AG04449 (cell line): Measurements from ENCODE around the gene FSCN2.

Experiments used
- CTCF ChIA-PET: fragments of 350-600 bp; formaldehyde crosslinking; extraction: SDS; loops from one replicate; lab custom pipeline; 2021; ENCODE audit warnings: antibody characterized with exemption; lab: Yijun Ruan, JAX
- POLR2A ChIA-PET: fragments of 400-600, 350-600 bp; formaldehyde crosslinking; extraction: SDS; loops from one replicate; lab custom pipeline; 2020; ENCODE audit warnings: antibody characterized with exemption, inconsistent platforms; lab: Yijun Ruan, JAX
- DNase-seq: peaks from one replicate; pipeline ENCODE4 v3.0.0-alpha.2; 2010; ENCODE audit warnings: low read depth, low spot score
- H3K4me3 ChIP-seq: 2 replicates; pipeline ENCODE4 v1.5.1; 2011; ENCODE audit warnings: low read depth, mild to moderate bottlenecking, control low read depth, low read length
- TF ChIP-seq, protein P1 (sequence below): IDR thresholded peaks from one replicate; pipeline ENCODE4 v1.5.1; 2011; ENCODE audit warnings: mild to moderate bottlenecking, moderate library complexity, low read length, control low read depth, inconsistent platforms; ENCODE audit not compliant: insufficient read depth; ENCODE audit errors: missing control alignments

FSCN2 gene, protein sequence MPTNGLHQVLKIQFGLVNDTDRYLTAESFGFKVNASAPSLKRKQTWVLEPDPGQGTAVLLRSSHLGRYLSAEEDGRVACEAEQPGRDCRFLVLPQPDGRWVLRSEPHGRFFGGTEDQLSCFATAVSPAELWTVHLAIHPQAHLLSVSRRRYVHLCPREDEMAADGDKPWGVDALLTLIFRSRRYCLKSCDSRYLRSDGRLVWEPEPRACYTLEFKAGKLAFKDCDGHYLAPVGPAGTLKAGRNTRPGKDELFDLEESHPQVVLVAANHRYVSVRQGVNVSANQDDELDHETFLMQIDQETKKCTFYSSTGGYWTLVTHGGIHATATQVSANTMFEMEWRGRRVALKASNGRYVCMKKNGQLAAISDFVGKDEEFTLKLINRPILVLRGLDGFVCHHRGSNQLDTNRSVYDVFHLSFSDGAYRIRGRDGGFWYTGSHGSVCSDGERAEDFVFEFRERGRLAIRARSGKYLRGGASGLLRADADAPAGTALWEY

DNA sequence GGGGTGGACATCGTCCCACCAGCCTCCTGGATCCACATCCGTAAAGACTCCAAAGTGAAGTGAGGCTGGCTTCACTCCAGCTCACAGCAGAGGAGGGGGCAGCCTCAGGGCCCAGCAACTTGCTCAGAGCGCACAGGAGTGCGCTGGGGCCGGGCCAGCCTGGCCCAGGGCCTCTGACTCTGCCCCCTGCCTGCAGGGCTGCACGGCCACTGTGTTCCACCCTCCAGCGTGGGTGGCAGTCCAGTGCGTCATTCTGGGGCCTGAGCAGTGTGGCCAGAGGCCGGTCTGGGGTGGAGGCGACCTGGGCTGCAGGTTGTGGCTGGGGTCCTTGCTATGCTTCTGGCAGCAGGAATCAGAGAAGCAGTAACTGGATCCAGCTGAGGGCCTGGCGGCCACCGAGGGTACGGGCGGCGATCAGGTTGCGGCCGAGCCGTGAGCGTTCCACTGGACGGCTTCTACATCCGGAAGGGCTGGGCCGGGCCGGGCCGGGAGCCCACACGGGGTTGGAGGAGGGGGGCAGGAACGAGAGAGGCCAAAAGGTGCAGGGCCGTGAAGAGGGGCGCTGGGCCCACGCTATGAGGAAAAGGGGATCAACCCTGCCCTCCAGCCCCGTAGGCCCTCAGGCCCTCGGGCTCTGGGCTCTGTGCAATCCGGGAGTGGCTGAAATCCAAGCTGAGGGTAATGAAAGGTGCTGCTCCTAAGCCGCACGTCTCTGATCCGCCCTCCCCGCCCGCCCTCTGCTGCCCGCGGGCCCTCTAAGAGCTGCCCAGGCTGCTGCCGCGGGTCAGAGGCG is at the start of gene FSCN2:
TSS of gene FSCN2 (plus strand) at position 787 of the 793 bp plus-strand sequence. CDS start 155 bp downstream, outside the sequence.
- CTCF ChIA-PET = interaction anchor here (2.5 kb wide), 1 partner anchor 73 kb away, joined by 9 read pairs; no protein-coding TSS in a partner anchor

DNA sequence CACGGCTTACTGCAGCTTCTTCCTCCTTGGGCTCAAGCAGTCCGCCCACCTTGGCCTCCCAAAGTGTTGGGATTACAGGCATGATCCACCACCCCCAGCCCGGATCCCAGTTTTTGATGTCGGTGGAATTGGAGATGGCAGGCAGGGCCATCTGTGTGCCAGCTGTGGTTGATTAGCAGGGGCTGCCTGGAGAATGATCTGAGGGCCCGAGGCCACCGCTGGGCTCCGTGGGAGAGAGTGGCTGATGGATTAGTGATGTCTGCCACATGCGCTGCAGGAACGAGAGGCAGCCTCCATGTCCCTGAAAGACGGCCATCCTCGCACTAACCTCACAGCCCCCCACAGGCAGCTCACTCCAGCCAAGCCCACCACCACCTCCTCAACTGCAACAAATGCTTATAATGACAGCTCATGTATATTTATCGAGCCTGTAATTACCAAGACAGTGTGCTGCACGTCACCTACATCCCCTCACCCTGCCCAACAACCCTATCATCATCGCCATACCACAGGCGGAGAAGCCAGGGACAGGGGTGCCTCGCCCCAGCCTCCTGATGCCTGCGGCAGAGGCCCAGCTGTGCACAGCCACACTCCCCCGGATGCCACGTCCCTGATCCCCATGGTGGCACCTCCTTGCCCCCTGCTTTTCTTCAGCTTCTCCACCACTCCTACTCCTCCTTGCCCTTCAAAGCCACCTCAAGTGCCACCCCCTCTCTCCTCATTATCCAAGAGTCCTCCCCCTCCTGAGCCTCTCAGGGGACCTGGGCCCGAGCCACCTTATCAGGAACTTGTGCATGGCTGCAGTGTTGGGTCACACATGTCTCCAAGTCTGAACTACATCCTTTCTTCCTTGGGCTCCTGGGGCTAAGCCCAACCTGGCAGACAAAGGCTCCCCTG is 48.8 kb upstream of the FSCN2 start:
- DNase-seq = no peak
- POLR2A ChIA-PET = no interaction called here
- TF ChIP-seq, protein P1, sequence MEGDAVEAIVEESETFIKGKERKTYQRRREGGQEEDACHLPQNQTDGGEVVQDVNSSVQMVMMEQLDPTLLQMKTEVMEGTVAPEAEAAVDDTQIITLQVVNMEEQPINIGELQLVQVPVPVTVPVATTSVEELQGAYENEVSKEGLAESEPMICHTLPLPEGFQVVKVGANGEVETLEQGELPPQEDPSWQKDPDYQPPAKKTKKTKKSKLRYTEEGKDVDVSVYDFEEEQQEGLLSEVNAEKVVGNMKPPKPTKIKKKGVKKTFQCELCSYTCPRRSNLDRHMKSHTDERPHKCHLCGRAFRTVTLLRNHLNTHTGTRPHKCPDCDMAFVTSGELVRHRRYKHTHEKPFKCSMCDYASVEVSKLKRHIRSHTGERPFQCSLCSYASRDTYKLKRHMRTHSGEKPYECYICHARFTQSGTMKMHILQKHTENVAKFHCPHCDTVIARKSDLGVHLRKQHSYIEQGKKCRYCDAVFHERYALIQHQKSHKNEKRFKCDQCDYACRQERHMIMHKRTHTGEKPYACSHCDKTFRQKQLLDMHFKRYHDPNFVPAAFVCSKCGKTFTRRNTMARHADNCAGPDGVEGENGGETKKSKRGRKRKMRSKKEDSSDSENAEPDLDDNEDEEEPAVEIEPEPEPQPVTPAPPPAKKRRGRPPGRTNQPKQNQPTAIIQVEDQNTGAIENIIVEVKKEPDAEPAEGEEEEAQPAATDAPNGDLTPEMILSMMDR = no peak
- CTCF ChIA-PET = interaction anchor here (1.2 to 8.4 kb wide), 6 partner anchors 43 to 336 kb away, joined by 3 to 188 read pairs (median 4); no protein-coding TSS in a partner anchor
- H3K4me3 ChIP-seq = no peak overlapping the region

More for the DNA sequence above, at the start of gene FSCN2:
- POLR2A ChIA-PET = no interaction called here
- no peak within 1 kb of the TSS for H3K4me3 ChIP-seq
- no peak for DNase-seq
- TF ChIP-seq, protein P1 = peak; percentile 16

DNA sequence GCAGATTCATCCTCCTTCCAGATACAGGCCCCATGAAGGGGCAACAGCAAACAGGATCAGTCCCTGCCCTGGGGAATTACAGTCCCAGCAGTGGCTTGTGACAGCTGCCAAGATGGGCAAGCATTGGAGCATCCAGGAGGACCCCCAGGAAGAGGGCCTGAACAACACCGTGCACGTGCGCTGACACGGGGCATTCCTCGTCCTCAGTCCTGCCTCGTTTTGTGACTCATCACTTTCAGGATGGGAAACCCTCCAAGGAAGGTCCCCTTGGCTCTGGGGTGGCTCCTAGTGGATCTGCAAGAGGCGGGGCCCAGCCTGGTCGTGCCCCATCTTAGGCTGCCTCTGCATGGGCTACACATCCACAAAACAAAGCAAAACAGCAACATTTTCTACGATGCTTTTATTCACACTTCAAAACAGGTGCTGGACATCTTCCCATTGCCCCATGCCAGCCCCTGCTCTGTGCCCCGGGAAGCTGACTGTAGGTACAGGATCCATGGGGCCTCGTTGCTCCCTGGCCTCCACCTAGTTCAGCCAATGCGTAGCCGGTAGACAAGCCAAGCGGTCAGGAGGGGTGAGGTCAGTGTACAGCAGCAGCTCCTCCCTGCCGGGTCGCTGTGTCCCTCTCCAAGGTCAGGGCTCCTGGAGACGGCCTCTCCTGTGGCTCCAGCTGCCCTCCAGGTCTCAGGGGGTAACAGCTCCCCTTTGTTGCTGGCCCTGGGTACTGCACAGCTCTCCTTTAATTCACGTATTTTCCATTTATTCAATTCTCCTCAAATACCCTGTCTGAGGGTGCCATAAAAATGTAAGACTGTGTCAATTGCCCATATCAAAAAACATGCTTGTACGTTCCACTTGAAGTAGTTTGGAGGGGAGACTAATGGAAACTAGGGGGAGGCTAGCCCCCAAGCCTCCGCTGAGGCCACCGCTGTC is 47.8 kb upstream of the FSCN2 start:
- ChIA-PET POLR2A (no interaction called here), CTCF (interaction anchor here (1.1 to 8.4 kb wide), 8 partner anchors 9 to 337 kb away, joined by 3 to 188 read pairs (median 4); no protein-coding TSS in a partner anchor)
- no peak overlapping the region for H3K4me3 ChIP-seq
- TF ChIP-seq, protein P1 = peak; percentile 30
- peak; percentile 23 for DNase-seq

DNA sequence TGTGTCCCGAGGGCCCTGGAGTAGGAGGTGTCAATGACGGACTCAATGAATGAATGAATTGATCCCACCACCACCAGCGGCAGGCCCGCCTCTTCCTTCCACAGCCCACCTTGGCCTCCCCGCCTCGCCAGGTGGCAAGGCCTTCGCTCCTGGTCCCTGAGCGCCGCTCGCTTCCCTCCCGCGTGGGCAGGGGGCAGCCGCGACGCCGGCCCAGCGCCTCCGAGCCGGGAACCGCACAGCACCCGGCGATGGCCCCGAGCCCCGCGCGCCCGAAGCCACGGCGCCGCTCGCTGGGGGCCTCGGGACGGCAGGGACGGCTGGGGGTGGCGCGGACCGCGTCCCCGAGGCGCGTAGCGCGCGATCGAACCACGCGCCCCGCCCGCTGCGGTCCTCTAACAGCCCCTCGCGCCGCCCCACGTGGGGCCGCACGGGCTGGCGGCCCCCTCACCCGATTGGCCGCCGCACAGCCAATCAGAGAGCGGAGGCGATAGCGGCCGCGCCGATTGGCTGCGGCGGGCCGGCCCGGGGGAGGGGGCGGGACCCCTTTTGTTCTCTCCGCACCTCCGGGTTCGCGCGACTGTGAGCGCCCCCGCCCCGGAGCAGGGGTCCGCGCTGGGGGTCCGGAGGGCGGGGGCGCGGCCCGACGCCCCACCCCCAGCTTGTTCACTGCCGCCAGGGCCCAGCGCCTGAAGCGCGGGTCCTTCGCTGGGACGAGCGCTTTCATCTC is 46.9 kb upstream of the FSCN2 start:
- DNase-seq = no peak
- ChIA-PET CTCF (interaction anchor here (1.0 to 8.4 kb wide), 9 partner anchors 10 to 242 kb away, joined by 3 to 188 read pairs (median 5); partner anchors contain the start of genes NDUFAF8 and TEPSIN), POLR2A (interaction anchor here (0.9 kb wide), 1 partner anchor 9 kb away, joined by 3 read pairs; no protein-coding TSS in a partner anchor)
- H3K4me3 ChIP-seq = peak overlapping the region; percentile 51
- TF ChIP-seq, protein P1 = no peak
